HepG2 (cell line): ENCODE measurements around the gene BCL2L1. TPM values are rescaled to one million over a fixed set of nuclear protein-coding genes. Genes with fewer than 3 reads are reported as not detected.

ENCODE experiments used
- FOSL2 ChIP-seq: sonication (generic); formaldehyde crosslinking; IDR thresholded peaks from 2 replicates; pipeline ENCODE4 v1.4.0; 2020; ENCODE audit warnings: missing genetic modification reagents
- GLI4 ChIP-seq: sonication (generic); formaldehyde crosslinking; IDR thresholded peaks from 2 replicates; pipeline ENCODE4 v1.5.1; 2020; ENCODE audit warnings: missing genetic modification reagents, mild to moderate bottlenecking, moderate library complexity, borderline replicate concordance
- HDAC6 ChIP-seq: fragments of 200-600 bp; sonication (generic); IDR thresholded peaks from 2 replicates; pipeline ENCODE4 v1.7.0; 2017; ENCODE audit warnings: mild to moderate bottlenecking, antibody characterized with exemption, low read length, low read depth
- KAT2B ChIP-seq: fragments of 150-350 bp; IDR thresholded peaks from 2 replicates; pipeline ENCODE4 v1.6.1; 2014; ENCODE audit warnings: low read depth, low read length, borderline replicate concordance
- NFE2L1 ChIP-seq: sonication (generic); formaldehyde crosslinking; IDR thresholded peaks from 2 replicates; pipeline ENCODE4 v1.4.0; 2020; ENCODE audit warnings: missing genetic modification reagents, mild to moderate bottlenecking, borderline replicate concordance
- SATB2 ChIP-seq: sonication (generic); formaldehyde crosslinking; IDR thresholded peaks from 2 replicates; pipeline ENCODE4 v1.5.0; 2020; ENCODE audit warnings: missing genetic modification reagents
- SIN3A ChIP-seq: IDR thresholded peaks from 2 replicates; pipeline ENCODE4 v1.6.1; 2011; ENCODE audit warnings: low read depth, mild to moderate bottlenecking, control low read depth, low read length, borderline replicate concordance
- ZBTB42 ChIP-seq: sonication (generic); formaldehyde crosslinking; IDR thresholded peaks from 2 replicates; pipeline ENCODE4 v1.5.0; 2020; ENCODE audit warnings: mild to moderate bottlenecking, missing genetic modification reagents
- ZNF616 ChIP-seq: sonication (generic); formaldehyde crosslinking; IDR thresholded peaks from 2 replicates; pipeline ENCODE4 v1.5.0; 2020; ENCODE audit warnings: low read depth, mild to moderate bottlenecking, missing genetic modification reagents
- ZNF775 ChIP-seq: sonication (generic); formaldehyde crosslinking; IDR thresholded peaks from 2 replicates; pipeline ENCODE4 v1.4.0; 2020; ENCODE audit warnings: missing genetic modification reagents, mild to moderate bottlenecking, moderate library complexity, borderline replicate concordance
- polyA plus RNA-seq, 8 experiments: library from polyadenylated mRNA; depleted of rRNA in 3 of 8; stranded (reverse) in 7 of 8; unstranded in 1 of 8; fragments of >200 nt; fragmentation: Illumina TruSeq in 4 of 8; extraction: Trizol in 4 of 8; gene quantifications; 2 replicates each; pipeline versions ENCODE4 v1.2.1 to v1.2.3, GENCODE V29; 2011 to 2016; ENCODE audit warnings: low read depth in 4 of 8, missing spikeins in 1 of 8, mixed read lengths in 1 of 8; ENCODE audit not compliant: insufficient read depth in 1 of 8
- total RNA-seq, 5 experiments: library from RNA; depleted of rRNA; stranded (reverse); fragments of >200 nt; fragmentation: Illumina TruSeq; extraction: Trizol; gene quantifications; 2 replicates each; pipeline ENCODE4 v1.2.3, GENCODE V29; 2016; ENCODE audit warnings: low read depth in 1 of 5
- TF ChIP-seq, protein P1 (sequence below): sonication (generic); formaldehyde crosslinking; IDR thresholded peaks from 2 replicates; pipeline ENCODE4 v1.8.0; 2022; ENCODE audit warnings: mild to moderate bottlenecking, missing genetic modification reagents, borderline replicate concordance
- TF ChIP-seq, protein P2 (sequence below): sonication (generic); formaldehyde crosslinking; IDR thresholded peaks from 2 replicates; pipeline ENCODE4 v1.5.1; 2020; ENCODE audit warnings: missing genetic modification reagents, mild to moderate bottlenecking, borderline replicate concordance
- TF ChIP-seq, protein P3 (sequence below): sonication (generic); IDR thresholded peaks from 2 replicates; pipeline ENCODE4 v1.6.1; 2016; ENCODE audit warnings: low read depth, borderline replicate concordance
- TF ChIP-seq, protein P4 (sequence below): sonication (generic); formaldehyde crosslinking; IDR thresholded peaks from 2 replicates; pipeline ENCODE4 v1.8.0; 2022; ENCODE audit warnings: low read depth, missing genetic modification reagents
- TF ChIP-seq, protein P5 (sequence below): IDR thresholded peaks from 2 replicates; pipeline ENCODE4 v1.6.1; 2012; ENCODE audit warnings: inconsistent platforms

The BCL2L1 gene
- total and polyA plus RNA-seq, 2 of the 13 experiments (the other 11 are each of a cell fraction or from before 2014, with no cell fraction given): 164 to 258 TPM

DNA sequence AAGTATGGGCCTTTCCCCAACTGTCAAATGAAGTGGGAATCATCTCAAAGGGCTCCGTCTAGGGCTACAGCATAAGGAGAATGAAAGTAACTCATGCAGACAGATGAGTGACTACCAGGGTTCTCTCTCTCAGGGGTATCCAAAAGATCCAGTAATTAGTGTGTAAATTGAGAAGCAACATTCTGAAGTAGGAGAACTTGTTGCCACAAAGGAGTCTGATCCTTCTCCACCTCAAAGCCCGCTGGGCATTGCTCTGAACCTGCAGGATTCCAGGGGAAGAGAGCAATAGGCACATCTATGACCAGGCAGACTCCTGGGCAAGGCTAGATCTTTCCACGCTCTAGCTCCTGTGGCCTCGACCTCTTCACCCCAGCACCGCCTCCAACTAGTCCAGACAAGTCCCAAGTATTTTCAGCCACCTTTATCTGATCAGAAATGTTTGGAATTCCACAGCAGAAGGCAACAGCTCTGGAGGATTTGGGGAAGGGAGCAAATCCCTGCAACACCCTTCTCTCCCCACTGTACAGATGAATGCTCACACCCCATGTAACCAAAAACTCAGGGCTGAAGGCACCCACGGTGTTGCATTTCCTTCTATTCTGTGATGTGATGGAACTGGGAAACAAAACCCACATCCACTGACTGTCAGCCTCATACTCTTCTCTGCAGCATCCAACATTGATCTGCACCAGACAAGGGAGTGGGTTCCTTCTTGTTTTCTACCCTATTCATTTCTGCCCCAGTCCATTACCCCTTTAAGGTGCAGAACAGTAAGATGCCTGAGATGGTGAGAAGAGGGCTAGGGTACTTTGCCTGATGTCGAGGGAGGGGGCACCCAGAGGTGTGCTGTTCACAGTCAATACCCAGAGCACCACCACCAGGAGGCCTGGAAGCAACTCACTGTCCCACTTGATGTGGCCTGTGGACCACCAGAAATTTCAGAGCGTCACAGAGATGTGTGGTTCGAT, 44.0 kb downstream of the BCL2L1 start (continued):
- TF ChIP-seq GLI4 (CRISPR knock-in tag): no peak; the same call in 1 of the 2 replicates
- TF ChIP-seq, protein P1, sequence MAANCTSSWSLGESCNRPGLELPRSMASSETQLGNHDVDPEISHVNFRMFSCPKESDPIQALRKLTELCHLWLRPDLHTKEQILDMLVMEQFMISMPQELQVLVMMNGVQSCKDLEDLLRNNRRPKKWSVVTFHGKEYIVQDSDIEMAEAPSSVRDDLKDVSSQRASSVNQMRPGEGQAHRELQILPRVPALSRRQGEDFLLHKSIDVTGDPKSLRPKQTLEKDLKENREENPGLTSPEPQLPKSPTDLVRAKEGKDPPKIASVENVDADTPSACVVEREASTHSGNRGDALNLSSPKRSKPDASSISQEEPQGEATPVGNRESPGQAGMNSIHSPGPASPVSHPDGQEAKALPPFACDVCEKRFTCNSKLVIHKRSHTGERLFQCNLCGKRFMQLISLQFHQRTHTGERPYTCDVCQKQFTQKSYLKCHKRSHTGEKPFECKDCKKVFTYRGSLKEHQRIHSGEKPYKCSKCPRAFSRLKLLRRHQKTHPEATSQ: peak; percentile 31; the same call in 1 of the 2 replicates
- TF ChIP-seq FOSL2 (CRISPR knock-in tag): peak; percentile 30; the same call in 1 of the 2 replicates
- TF ChIP-seq ZBTB42: no peak
- TF ChIP-seq, protein P2, sequence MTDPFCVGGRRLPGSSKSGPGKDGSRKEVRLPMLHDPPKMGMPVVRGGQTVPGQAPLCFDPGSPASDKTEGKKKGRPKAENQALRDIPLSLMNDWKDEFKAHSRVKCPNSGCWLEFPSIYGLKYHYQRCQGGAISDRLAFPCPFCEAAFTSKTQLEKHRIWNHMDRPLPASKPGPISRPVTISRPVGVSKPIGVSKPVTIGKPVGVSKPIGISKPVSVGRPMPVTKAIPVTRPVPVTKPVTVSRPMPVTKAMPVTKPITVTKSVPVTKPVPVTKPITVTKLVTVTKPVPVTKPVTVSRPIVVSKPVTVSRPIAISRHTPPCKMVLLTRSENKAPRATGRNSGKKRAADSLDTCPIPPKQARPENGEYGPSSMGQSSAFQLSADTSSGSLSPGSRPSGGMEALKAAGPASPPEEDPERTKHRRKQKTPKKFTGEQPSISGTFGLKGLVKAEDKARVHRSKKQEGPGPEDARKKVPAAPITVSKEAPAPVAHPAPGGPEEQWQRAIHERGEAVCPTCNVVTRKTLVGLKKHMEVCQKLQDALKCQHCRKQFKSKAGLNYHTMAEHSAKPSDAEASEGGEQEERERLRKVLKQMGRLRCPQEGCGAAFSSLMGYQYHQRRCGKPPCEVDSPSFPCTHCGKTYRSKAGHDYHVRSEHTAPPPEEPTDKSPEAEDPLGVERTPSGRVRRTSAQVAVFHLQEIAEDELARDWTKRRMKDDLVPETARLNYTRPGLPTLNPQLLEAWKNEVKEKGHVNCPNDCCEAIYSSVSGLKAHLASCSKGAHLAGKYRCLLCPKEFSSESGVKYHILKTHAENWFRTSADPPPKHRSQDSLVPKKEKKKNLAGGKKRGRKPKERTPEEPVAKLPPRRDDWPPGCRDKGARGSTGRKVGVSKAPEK: no peak
- TF ChIP-seq, protein P3, sequence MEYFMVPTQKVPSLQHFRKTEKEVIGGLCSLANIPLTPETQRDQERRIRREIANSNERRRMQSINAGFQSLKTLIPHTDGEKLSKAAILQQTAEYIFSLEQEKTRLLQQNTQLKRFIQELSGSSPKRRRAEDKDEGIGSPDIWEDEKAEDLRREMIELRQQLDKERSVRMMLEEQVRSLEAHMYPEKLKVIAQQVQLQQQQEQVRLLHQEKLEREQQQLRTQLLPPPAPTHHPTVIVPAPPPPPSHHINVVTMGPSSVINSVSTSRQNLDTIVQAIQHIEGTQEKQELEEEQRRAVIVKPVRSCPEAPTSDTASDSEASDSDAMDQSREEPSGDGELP: no peak
- TF ChIP-seq ZNF616 (CRISPR knock-in tag): no peak
- TF ChIP-seq, protein P4, sequence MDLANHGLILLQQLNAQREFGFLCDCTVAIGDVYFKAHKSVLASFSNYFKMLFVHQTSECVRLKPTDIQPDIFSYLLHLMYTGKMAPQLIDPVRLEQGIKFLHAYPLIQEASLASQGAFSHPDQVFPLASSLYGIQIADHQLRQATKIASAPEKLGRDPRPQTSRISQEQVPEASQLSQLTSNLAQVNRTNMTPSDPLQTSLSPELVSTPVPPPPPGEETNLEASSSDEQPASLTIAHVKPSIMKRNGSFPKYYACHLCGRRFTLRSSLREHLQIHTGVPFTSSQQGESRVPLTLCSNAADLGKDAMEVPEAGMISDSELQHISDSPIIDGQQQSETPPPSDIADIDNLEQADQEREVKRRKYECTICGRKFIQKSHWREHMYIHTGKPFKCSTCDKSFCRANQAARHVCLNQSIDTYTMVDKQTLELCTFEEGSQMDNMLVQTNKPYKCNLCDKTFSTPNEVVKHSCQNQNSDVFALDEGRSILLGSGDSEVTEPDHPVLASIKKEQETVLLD (CRISPR knock-in tag): no peak
- no peak for TF ChIP-seq NFE2L1 (CRISPR knock-in tag)
- no peak for TF ChIP-seq SIN3A
- no peak for TF ChIP-seq KAT2B
- TF ChIP-seq HDAC6: no peak
- TF ChIP-seq, protein P5, sequence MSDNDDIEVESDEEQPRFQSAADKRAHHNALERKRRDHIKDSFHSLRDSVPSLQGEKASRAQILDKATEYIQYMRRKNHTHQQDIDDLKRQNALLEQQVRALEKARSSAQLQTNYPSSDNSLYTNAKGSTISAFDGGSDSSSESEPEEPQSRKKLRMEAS: peak; percentile 33; the same call in 1 of the 2 replicates
- TF ChIP-seq ZNF775 (CRISPR knock-in tag): no peak
- no peak for TF ChIP-seq SATB2 (CRISPR knock-in tag)
